Trophoblast cell (in vitro differentiated cells and primary cell): Measurements from ENCODE around the gene GUCY1A1.

Experiments used
- DNase-seq, 2 donors: peaks; one replicate each; pipeline ENCODE4 v3.0.0-alpha.2; 2016
- H2AFZ ChIP-seq: 2 replicates; pipeline ENCODE4 v1.6.1; 2013; ENCODE audit warnings: low read length, moderate library complexity, mild to moderate bottlenecking; ENCODE audit not compliant: insufficient read depth, poor library complexity
- H2AK5ac ChIP-seq: 2 replicates; pipeline ENCODE4 v1.6.1; 2013; ENCODE audit warnings: mild to moderate bottlenecking, low read length
- H2BK120ac ChIP-seq: 2 replicates; pipeline ENCODE4 v1.6.1; 2013; ENCODE audit warnings: low read length, mild to moderate bottlenecking, moderate library complexity; ENCODE audit not compliant: insufficient read depth, poor library complexity
- H2BK12ac ChIP-seq: 2 replicates; pipeline ENCODE4 v1.6.1; 2013; ENCODE audit warnings: mild to moderate bottlenecking, low read length, moderate library complexity
- H2BK5ac ChIP-seq: 2 replicates; pipeline ENCODE4 v1.6.1; 2013; ENCODE audit warnings: low read length, low read depth, moderate library complexity, mild to moderate bottlenecking; ENCODE audit not compliant: poor library complexity
- H3K14ac ChIP-seq: 2 replicates; pipeline ENCODE4 v1.6.1; 2013; ENCODE audit warnings: mild to moderate bottlenecking, low read length
- H3K18ac ChIP-seq: 2 replicates; pipeline ENCODE4 v1.6.1; 2013; ENCODE audit warnings: mild to moderate bottlenecking, low read length
- H3K23ac ChIP-seq: 2 replicates; pipeline ENCODE4 v1.6.1; 2013; ENCODE audit warnings: low read length
- H3K27ac ChIP-seq: 2 replicates; pipeline ENCODE4 v1.5.1; 2013; ENCODE audit warnings: low read depth, mild to moderate bottlenecking, inconsistent platforms, low read length, moderate library complexity
- H3K27me3 ChIP-seq: 2 replicates; pipeline ENCODE4 v1.6.1; 2013; ENCODE audit warnings: inconsistent platforms, mild to moderate bottlenecking, low read length, moderate library complexity; ENCODE audit not compliant: insufficient read depth
- H3K36me3 ChIP-seq, 2 experiments: 1 replicate in 1 of 2; 2 replicates in 1 of 2; pipeline ENCODE4 v1.6.1; 2013; ENCODE audit warnings: low read length in 2 of 2, mild to moderate bottlenecking in 2 of 2, moderate library complexity in 1 of 2; ENCODE audit not compliant: insufficient read depth in 2 of 2, control insufficient read depth in 1 of 2
- H3K4ac ChIP-seq: 2 replicates; pipeline ENCODE4 v1.6.1; 2013; ENCODE audit warnings: low read depth, mild to moderate bottlenecking, low read length, moderate library complexity
- H3K4me1 ChIP-seq, 2 experiments: 1 replicate in 1 of 2; 2 replicates in 1 of 2; pipeline ENCODE4 v1.6.1; 2013; ENCODE audit warnings: low read length in 2 of 2, mild to moderate bottlenecking in 2 of 2, moderate library complexity in 1 of 2; ENCODE audit not compliant: insufficient read depth in 2 of 2, control insufficient read depth in 1 of 2
- H3K4me2 ChIP-seq: 2 replicates; pipeline ENCODE4 v1.6.1; 2013; ENCODE audit warnings: inconsistent platforms, mild to moderate bottlenecking, low read length, moderate library complexity
- H3K4me3 ChIP-seq: 2 replicates; pipeline ENCODE4 v1.5.1; 2013; ENCODE audit warnings: mild to moderate bottlenecking, low read depth, low read length, inconsistent platforms
- H3K79me1 ChIP-seq: one replicate; pipeline ENCODE4 v1.6.1; 2013; ENCODE audit warnings: low read length
- H3K79me2 ChIP-seq: 2 replicates; pipeline ENCODE4 v1.6.1; 2013; ENCODE audit warnings: low read length, mild to moderate bottlenecking; ENCODE audit not compliant: control insufficient read depth, insufficient read depth, poor library complexity
- H3K9ac ChIP-seq: 2 replicates; pipeline ENCODE4 v1.6.1; 2013; ENCODE audit warnings: mild to moderate bottlenecking, low read length
- H3K9me3 ChIP-seq: 2 replicates; pipeline ENCODE4 v1.6.1; 2013; ENCODE audit warnings: low read depth, mild to moderate bottlenecking, control low read depth, inconsistent platforms, low read length; ENCODE audit not compliant: insufficient read depth
- H4K12ac ChIP-seq: 2 replicates; pipeline ENCODE4 v1.6.1; 2013; ENCODE audit warnings: low read depth, mild to moderate bottlenecking, low read length, moderate library complexity
- H4K8ac ChIP-seq: 2 replicates; pipeline ENCODE4 v1.6.1; 2013; ENCODE audit warnings: low read depth, mild to moderate bottlenecking, low read length, moderate library complexity
- H4K91ac ChIP-seq: one replicate; pipeline ENCODE4 v1.6.1; 2013; ENCODE audit warnings: low read depth, mild to moderate bottlenecking, low read length, moderate library complexity
- WGBS: extraction: QIAGEN DNeasy Blood & Tissue Kit; methylation state at CpG from one replicate; pipeline ENCODE4 v1.1.7; 2013; ENCODE audit warnings: missing lambda C conversion rate; ENCODE audit not compliant: insufficient read length, insufficient coverage; ENCODE audit errors: extremely low coverage; 5-methylcytosine and 5-hydroxymethylcytosine counted together

GUCY1A1 gene

GRCh38 chr4:155761916-155762315, 95.3 kb downstream of the GUCY1A1 start:
- peaks cover 2 to 6% of the 10 kb centered on the region in 2 experiments for H3K4me1 ChIP-seq
- no peak overlapping the region for H3K27ac ChIP-seq
- H3K4me3 ChIP-seq, result no peak overlapping the region
- no peak overlapping the region for H4K91ac ChIP-seq
- no peak overlapping the region for H3K14ac ChIP-seq
- H3K79me1 ChIP-seq, result peaks cover 3% of the 10 kb centered on the region
- H2AK5ac ChIP-seq, result no peak overlapping the region
- H4K8ac ChIP-seq, result no peak overlapping the region
- H3K18ac ChIP-seq, result no peak overlapping the region
- no peaks in the 10 kb centered on the region for H3K36me3 ChIP-seq
- no peak overlapping the region for H2BK120ac ChIP-seq
- no peak overlapping the region for H3K23ac ChIP-seq
- H3K79me2 ChIP-seq, result no peaks in the 10 kb centered on the region
- H3K9me3 ChIP-seq, result no peaks in the 10 kb centered on the region
- H3K27me3 ChIP-seq, result peaks cover 2% of the 10 kb centered on the region
- DNase-seq, result no peak
- no peak overlapping the region for H2BK12ac ChIP-seq
- H2AFZ ChIP-seq, result no peak overlapping the region
- H2BK5ac ChIP-seq, result no peak overlapping the region
- H3K4me2 ChIP-seq, result no peak overlapping the region
- H3K4ac ChIP-seq, result no peak overlapping the region
- H3K9ac ChIP-seq, result no peak overlapping the region
- H4K12ac ChIP-seq, result no peak overlapping the region

- Histone ChIP-seq H3K27ac (no peak overlapping the region), H3K23ac (no peak overlapping the region), H4K8ac (no peak overlapping the region), H3K36me3 (no peaks in the 10 kb centered on the region), H3K4me2 (no peak overlapping the region), H3K27me3 (peaks cover 2% of the 10 kb centered on the region), H2BK12ac (no peak overlapping the region), H4K91ac (no peak overlapping the region), H2BK120ac (no peak overlapping the region), H3K79me1 (peaks cover 3% of the 10 kb centered on the region), H2BK5ac (no peak overlapping the region), H3K18ac (no peak overlapping the region), H2AFZ (no peak overlapping the region), H3K4me3 (no peak overlapping the region), H3K9me3 (no peaks in the 10 kb centered on the region), H3K4ac (no peak overlapping the region), H2AK5ac (no peak overlapping the region), H3K14ac (no peak overlapping the region), H3K9ac (no peak overlapping the region), H4K12ac (no peak overlapping the region), H3K79me2 (no peaks in the 10 kb centered on the region), H3K4me1 (peaks cover 2 to 6% of the 10 kb centered on the region in 2 experiments)
- no peak for DNase-seq
These were observed 95.7 kb downstream of the GUCY1A1 start for GRCh38 chr4:155762334-155762733.

- H3K4me1 ChIP-seq, result peaks cover 2 to 6% of the 10 kb centered on the region in 2 experiments
- H4K12ac ChIP-seq, result no peak overlapping the region
- H3K27ac ChIP-seq, result no peak overlapping the region
- peaks cover 3% of the 10 kb centered on the region for H3K79me1 ChIP-seq
- no peaks in the 10 kb centered on the region for H3K9me3 ChIP-seq
- no peak for DNase-seq
- H2BK5ac ChIP-seq, result no peak overlapping the region
- no peak overlapping the region for H3K4ac ChIP-seq
- no peak overlapping the region for H3K9ac ChIP-seq
- H3K79me2 ChIP-seq, result no peaks in the 10 kb centered on the region
- no peak overlapping the region for H4K91ac ChIP-seq
- no peak overlapping the region for H3K18ac ChIP-seq
- H3K36me3 ChIP-seq, result no peaks in the 10 kb centered on the region
- no peak overlapping the region for H3K14ac ChIP-seq
- no peak overlapping the region for H3K4me3 ChIP-seq
- H3K23ac ChIP-seq, result no peak overlapping the region
- H2BK12ac ChIP-seq, result no peak overlapping the region
- H2AFZ ChIP-seq, result no peak overlapping the region
- H4K8ac ChIP-seq, result no peak overlapping the region
- no peak overlapping the region for H2BK120ac ChIP-seq
- H3K27me3 ChIP-seq, result peaks cover 2% of the 10 kb centered on the region
- H3K4me2 ChIP-seq, result no peak overlapping the region
- no CpG with 5 or more reads among the region's 2 CpGs for WGBS
- no peak overlapping the region for H2AK5ac ChIP-seq
These were observed 96.9 kb downstream of the GUCY1A1 start for GRCh38 chr4:155763551-155763950.

GRCh38 chr4:155765149-155765548, 98.5 kb downstream of the GUCY1A1 start:
- Histone ChIP-seq H3K4me3 (no peak overlapping the region), H2AFZ (no peak overlapping the region), H4K8ac (no peak overlapping the region), H3K27me3 (no peaks in the 10 kb centered on the region), H3K4me2 (no peak overlapping the region), H3K4ac (no peak overlapping the region), H3K23ac (no peak overlapping the region), H3K79me1 (no peaks in the 10 kb centered on the region), H3K36me3 (no peaks in the 10 kb centered on the region), H2BK120ac (no peak overlapping the region), H3K14ac (no peak overlapping the region), H4K12ac (no peak overlapping the region), H3K9me3 (no peaks in the 10 kb centered on the region), H3K9ac (no peak overlapping the region), H3K27ac (no peak overlapping the region), H3K18ac (no peak overlapping the region), H2BK5ac (no peak overlapping the region), H4K91ac (no peak overlapping the region), H2BK12ac (no peak overlapping the region), H2AK5ac (no peak overlapping the region), H3K79me2 (no peaks in the 10 kb centered on the region), H3K4me1 (no peaks in the 10 kb centered on the region)
- WGBS, result no CpG with 5 or more reads among the region's 3 CpGs
- no peak for DNase-seq

- no peak overlapping the region for H4K12ac ChIP-seq
- no peak overlapping the region for H4K8ac ChIP-seq
- H2AK5ac ChIP-seq, result no peak overlapping the region
- no CpG with 5 or more reads among the region's 2 CpGs for WGBS
- no peak overlapping the region for H3K4ac ChIP-seq
- no peak overlapping the region for H2BK12ac ChIP-seq
- H3K36me3 ChIP-seq, result no peaks in the 10 kb centered on the region
- no peak overlapping the region for H3K18ac ChIP-seq
- no peaks in the 10 kb centered on the region for H3K79me1 ChIP-seq
- no peak overlapping the region for H4K91ac ChIP-seq
- no peaks in the 10 kb centered on the region for H3K79me2 ChIP-seq
- no peak overlapping the region for H3K23ac ChIP-seq
- H3K27ac ChIP-seq, result no peak overlapping the region
- no peaks in the 10 kb centered on the region for H3K9me3 ChIP-seq
- H3K4me1 ChIP-seq, result no peaks in the 10 kb centered on the region
- no peak overlapping the region for H3K4me2 ChIP-seq
- no peak overlapping the region for H2BK120ac ChIP-seq
- H3K9ac ChIP-seq, result no peak overlapping the region
- H3K4me3 ChIP-seq, result no peak overlapping the region
- no peak overlapping the region for H2AFZ ChIP-seq
- H3K27me3 ChIP-seq, result no peaks in the 10 kb centered on the region
- no peak for DNase-seq
- H3K14ac ChIP-seq, result no peak overlapping the region
- no peak overlapping the region for H2BK5ac ChIP-seq
These were observed 100.0 kb downstream of the GUCY1A1 start for GRCh38 chr4:155766622-155767021.
